Loucy (cell line): ENCODE data around the gene MYO1D.

Experiments
- EZH2phosphoT487 ChIP-seq: fragments of 200-600 bp; IDR thresholded peaks from 2 replicates; pipeline ENCODE4 v1.6.1; 2018; ENCODE audit warnings: antibody characterized with exemption, mild to moderate bottlenecking, moderate library complexity, borderline replicate concordance
- TF ChIP-seq, protein P1 (sequence below): fragments of 200-600 bp; sonication (generic); conservative IDR thresholded peaks from 2 replicates; pipeline ENCODE4 v1.5.1; 2014; ENCODE audit warnings: mild to moderate bottlenecking, antibody characterized with exemption, low read length

- TF ChIP-seq, protein P1, sequence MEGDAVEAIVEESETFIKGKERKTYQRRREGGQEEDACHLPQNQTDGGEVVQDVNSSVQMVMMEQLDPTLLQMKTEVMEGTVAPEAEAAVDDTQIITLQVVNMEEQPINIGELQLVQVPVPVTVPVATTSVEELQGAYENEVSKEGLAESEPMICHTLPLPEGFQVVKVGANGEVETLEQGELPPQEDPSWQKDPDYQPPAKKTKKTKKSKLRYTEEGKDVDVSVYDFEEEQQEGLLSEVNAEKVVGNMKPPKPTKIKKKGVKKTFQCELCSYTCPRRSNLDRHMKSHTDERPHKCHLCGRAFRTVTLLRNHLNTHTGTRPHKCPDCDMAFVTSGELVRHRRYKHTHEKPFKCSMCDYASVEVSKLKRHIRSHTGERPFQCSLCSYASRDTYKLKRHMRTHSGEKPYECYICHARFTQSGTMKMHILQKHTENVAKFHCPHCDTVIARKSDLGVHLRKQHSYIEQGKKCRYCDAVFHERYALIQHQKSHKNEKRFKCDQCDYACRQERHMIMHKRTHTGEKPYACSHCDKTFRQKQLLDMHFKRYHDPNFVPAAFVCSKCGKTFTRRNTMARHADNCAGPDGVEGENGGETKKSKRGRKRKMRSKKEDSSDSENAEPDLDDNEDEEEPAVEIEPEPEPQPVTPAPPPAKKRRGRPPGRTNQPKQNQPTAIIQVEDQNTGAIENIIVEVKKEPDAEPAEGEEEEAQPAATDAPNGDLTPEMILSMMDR: no peak
- no peak for TF ChIP-seq EZH2phosphoT487
Observed at GRCh38 chr17:32541640-32542039, 335.3 kb downstream of the MYO1D start.
